ENCODE measurements around the gene SEC63. TPM values are rescaled to one million over a fixed set of nuclear protein-coding genes. Genes with fewer than 3 reads are reported as not detected.

Gene SEC63
- total RNA-seq, 1 experiment from 2014 or later, result 86.2 TPM

- DNase-seq, result no peak
- H3K4me1 Mint-ChIP-seq, result peaks cover 43 to 49% of the 10 kb centered on the region in 2 experiments
- no peak overlapping the region for H4K8ac ChIP-seq (replicated peaks; ENCODE audit: insufficient read length, low read depth, low read length)
- H3K18ac ChIP-seq (ENCODE audit: insufficient read length, low read depth, low read length), result no peak overlapping the region
- TF ChIP-seq CTCF (conservative IDR thresholded peaks at IDR 0.05), result no peak
- H3K14ac ChIP-seq (ENCODE audit: insufficient read depth, low read length), result no peak overlapping the region
- H3K23ac ChIP-seq (ENCODE audit: insufficient read length, low read depth, low read length), result no peak overlapping the region
- H3K36me3 Mint-ChIP-seq (ENCODE audit: insufficient read depth in 1 of 3, low read depth in 3 of 3), result peaks cover 0 to 4% (median 0%) of the 10 kb centered on the region in 3 experiments; a peak in 1 of 7 replicates
- no peak overlapping the region for H2BK5ac ChIP-seq (ENCODE audit: insufficient read length, low read length)
- no peak overlapping the region for H3K4me3 Mint-ChIP-seq
- no peak overlapping the region for H3K4me2 ChIP-seq (ENCODE audit: insufficient read depth, insufficient read length, low read length)
- peaks cover 2% of the 10 kb centered on the region; the same call in 1 of the 2 replicates for H3K4me1 ChIP-seq (ENCODE audit: insufficient read depth, low read length)
- no peaks in the 10 kb centered on the region; a peak in 1 of 5 replicates for H3K9me3 Mint-ChIP-seq
- H3K9ac ChIP-seq (ENCODE audit: extremely low read depth, insufficient read length, low read length), result no peak overlapping the region
- no peaks in the 10 kb centered on the region for H3K27me3 Mint-ChIP-seq (ENCODE audit: low read depth)
- H3T11ph ChIP-seq (ENCODE audit: low read length), result no peak overlapping the region
- no peak overlapping the region for H2BK12ac ChIP-seq (ENCODE audit: insufficient read length, low read depth, low read length)
- no peaks in the 10 kb centered on the region for H3K23me2 ChIP-seq (ENCODE audit: insufficient read length, low read depth, low read length, poor library complexity, severe bottlenecking)
- H2BK120ac ChIP-seq (ENCODE audit: low read depth, low read length, poor library complexity, severe bottlenecking), result no peak overlapping the region
- no CpG with 5 or more reads among the region's 5 CpGs for WGBS (ENCODE audit: extremely low coverage, insufficient read length, low lambda C conversion rate)
- no peak overlapping the region for H3K4ac ChIP-seq (ENCODE audit: low read depth, low read length)
- H4K20me1 ChIP-seq (ENCODE audit: control insufficient read depth, insufficient read depth, insufficient read length), result no peaks in the 10 kb centered on the region
- no peaks in the 10 kb centered on the region for H3K9me3 ChIP-seq (ENCODE audit: control insufficient read depth, low read depth, low read length)
- no peak overlapping the region for H4K91ac ChIP-seq (ENCODE audit: insufficient read length, low read depth, low read length)
- H2AK5ac ChIP-seq (ENCODE audit: insufficient read length, low read length), result no peak overlapping the region
- peak overlapping the region in 2 of 3 experiments; percentile 44 to 88; a peak in 4 of 7 replicates for H3K27ac Mint-ChIP-seq
- H3K27ac ChIP-seq (ENCODE audit: insufficient read length, low read depth, low read length), result no peak overlapping the region
- no peaks in the 10 kb centered on the region for H3K79me2 ChIP-seq (ENCODE audit: insufficient read depth, low read length)
- H2BK20ac ChIP-seq (ENCODE audit: low read depth, low read length, poor library complexity, severe bottlenecking), result no peak overlapping the region
- no peaks in the 10 kb centered on the region for H3K79me1 ChIP-seq (ENCODE audit: insufficient read depth, low read depth, low read length, poor library complexity, severe bottlenecking)
- no peak overlapping the region for H2BK15ac ChIP-seq (ENCODE audit: low read depth, low read length)
- no peak overlapping the region for H4K5ac ChIP-seq (ENCODE audit: insufficient read length, low read depth, low read length)
- H3K56ac ChIP-seq (ENCODE audit: insufficient read length, low read depth, low read length), result no peak overlapping the region
- H2AFZ ChIP-seq (ENCODE audit: low read length), result no peak overlapping the region
- no peaks in the 10 kb centered on the region for H3K27me3 ChIP-seq (ENCODE audit: insufficient read depth, low read length)
Observed at GRCh38 chr6:107864226-107865127, 93.5 kb downstream of the SEC63 start.

Data from H9 (cell line).